ENCODE results near the gene GRIN2C.

The GRIN2C gene

GRCh38 chr17:74863420-74864296 lies 4.0 kb upstream of the GRIN2C start:
- DNase-seq (no peak), ATAC-seq (replicated peaks) (no peak)
- H3K27ac Mint-ChIP-seq = no peak overlapping the region
- peaks cover 23 to 29% of the 10 kb centered on the region in 2 donors for H3K4me1 Mint-ChIP-seq
- H3K36me3 Mint-ChIP-seq = peaks cover 5 to 9% of the 10 kb centered on the region in 2 donors
- H3K9me3 Mint-ChIP-seq = no peaks in the 10 kb centered on the region
- peaks cover 34 to 51% of the 10 kb centered on the region in 2 donors for H3K27me3 Mint-ChIP-seq
- no peak overlapping the region for H3K4me3 Mint-ChIP-seq

- Mint-ChIP-seq H3K27ac (no peak overlapping the region), H3K4me1 (peaks cover 23 to 29% of the 10 kb centered on the region in 2 donors), H3K4me3 (no peak overlapping the region), H3K27me3 (peaks cover 40 to 57% of the 10 kb centered on the region in 2 donors), H3K36me3 (peaks cover 5 to 10% of the 10 kb centered on the region in 2 donors), H3K9me3 (no peaks in the 10 kb centered on the region)
- ATAC-seq (replicated peaks) (no peak), DNase-seq (no peak)
Measured at GRCh38 chr17:74862919-74863318, 3.2 kb upstream of the GRIN2C start.

GRCh38 chr17:74862108-74862901 lies 2.6 kb upstream of the GRIN2C start:
- peak overlapping the region; percentile 56 to 61 for H3K4me3 Mint-ChIP-seq
- ATAC-seq (replicated peaks) (peak; percentile 46 to 67), DNase-seq (peak; percentile 51)
- peaks cover 23 to 29% of the 10 kb centered on the region in 2 donors for H3K4me1 Mint-ChIP-seq
- H3K9me3 Mint-ChIP-seq = no peaks in the 10 kb centered on the region
- peaks cover 46 to 64% of the 10 kb centered on the region in 2 donors for H3K27me3 Mint-ChIP-seq
- H3K36me3 Mint-ChIP-seq = peaks cover 5 to 10% of the 10 kb centered on the region in 2 donors
- H3K27ac Mint-ChIP-seq = peak overlapping the region; percentile 47

DNA sequence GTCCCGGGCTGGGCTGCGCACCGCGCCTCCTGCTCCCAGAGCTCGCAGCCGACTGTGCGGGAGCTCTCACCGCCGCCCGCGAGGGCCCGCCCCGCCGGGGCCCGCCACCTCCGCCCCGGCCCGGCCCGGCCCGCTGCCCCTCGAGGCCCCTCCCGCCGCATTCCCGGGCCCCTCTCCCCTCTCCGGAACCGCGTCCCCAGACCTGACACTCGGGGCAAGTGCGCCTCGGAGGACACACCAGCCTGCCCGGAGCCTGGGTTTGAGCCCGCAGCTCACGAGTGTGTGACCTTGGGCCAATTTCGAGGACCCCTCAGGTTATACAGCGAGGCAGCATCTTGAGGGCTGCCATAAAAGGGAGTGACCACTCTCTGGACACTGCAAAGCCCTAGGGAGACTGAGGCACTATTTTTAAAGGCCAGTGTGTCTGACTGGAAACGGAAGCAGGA lies 2.0 kb upstream of the GRIN2C start:
- Mint-ChIP-seq H3K36me3 (peaks cover 5 to 9% of the 10 kb centered on the region in 2 donors), H3K9me3 (no peaks in the 10 kb centered on the region), H3K4me1 (peaks cover 23 to 34% of the 10 kb centered on the region in 2 donors), H3K4me3 (peak overlapping the region; percentile 56 to 61), H3K27me3 (peaks cover 53 to 70% of the 10 kb centered on the region in 2 donors), H3K27ac (no peak overlapping the region)
- ATAC-seq (replicated peaks) (peak in 1 of 2 donors; percentile 10), DNase-seq (no peak)

GRCh38 chr17:74860872-74861661 lies 1.4 kb upstream of the GRIN2C start:
- Mint-ChIP-seq H3K36me3 (peaks cover 5 to 8% of the 10 kb centered on the region in 2 donors), H3K4me1 (peaks cover 23 to 34% of the 10 kb centered on the region in 2 donors), H3K4me3 (peak overlapping the region; percentile 71 to 77), H3K9me3 (no peaks in the 10 kb centered on the region), H3K27me3 (peaks cover 59 to 76% of the 10 kb centered on the region in 2 donors), H3K27ac (no peak overlapping the region)
- DNase-seq = no peak
- ATAC-seq (replicated peaks) = no peak

DNA sequence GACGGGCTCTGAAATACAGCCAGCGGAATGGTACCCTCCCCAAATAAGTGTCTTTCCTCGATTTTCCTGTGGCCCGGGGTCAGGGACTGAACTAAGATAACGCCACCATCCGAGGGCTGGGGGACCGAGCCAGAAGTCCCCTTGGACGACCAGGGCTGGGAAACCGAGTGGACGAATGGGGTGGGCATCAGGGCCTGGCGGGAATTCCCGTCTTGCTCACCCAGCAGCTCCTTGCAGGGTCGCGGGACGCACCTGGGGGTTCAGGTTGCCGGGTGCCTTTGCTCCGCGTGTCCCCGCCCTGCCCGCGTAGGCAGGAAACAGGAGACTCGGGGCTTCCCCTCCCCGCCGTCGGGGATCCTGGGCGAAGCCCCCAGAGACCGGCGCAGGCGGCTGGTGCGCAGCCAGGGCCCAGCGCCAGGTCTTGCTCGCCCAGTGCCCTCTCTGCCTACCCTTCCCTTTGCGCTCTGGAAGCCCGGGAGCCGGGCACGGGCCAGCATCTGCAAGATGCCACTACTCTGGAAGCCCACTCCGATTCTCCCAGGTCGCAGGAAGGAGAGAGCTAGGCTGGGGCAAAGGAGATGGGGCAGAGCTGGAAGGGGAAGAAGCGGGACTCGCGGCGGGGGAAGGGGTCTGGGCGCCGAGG lies 665 bp upstream of the GRIN2C start:
- H3K36me3 Mint-ChIP-seq = peaks cover 5 to 8% of the 10 kb centered on the region in 2 donors
- ATAC-seq (replicated peaks) (peak; percentile 45 to 53), DNase-seq (peak; percentile 42)
- peak overlapping the region; percentile 81 for H3K27ac Mint-ChIP-seq
- peaks cover 66 to 83% of the 10 kb centered on the region in 2 donors for H3K27me3 Mint-ChIP-seq
- H3K4me3 Mint-ChIP-seq = peak overlapping the region; percentile 75 to 77
- peaks cover 19 to 34% of the 10 kb centered on the region in 2 donors for H3K4me1 Mint-ChIP-seq
- H3K9me3 Mint-ChIP-seq = no peaks in the 10 kb centered on the region

GRCh38 chr17:74858672-74859458 lies 820 bp downstream of the GRIN2C start:
- Mint-ChIP-seq H3K4me3 (peak overlapping the region; percentile 41 to 47), H3K27ac (no peak overlapping the region), H3K27me3 (peaks cover 81 to 93% of the 10 kb centered on the region in 2 donors), H3K36me3 (peaks cover 0 to 2% of the 10 kb centered on the region in 2 donors), H3K9me3 (no peaks in the 10 kb centered on the region), H3K4me1 (peaks cover 13 to 26% of the 10 kb centered on the region in 2 donors)
- no peak for ATAC-seq (replicated peaks)
- DNase-seq = no peak

- Mint-ChIP-seq H3K4me1 (peaks cover 13 to 33% of the 10 kb centered on the region in 2 donors), H3K27me3 (peaks cover 85 to 89% of the 10 kb centered on the region in 2 donors), H3K36me3 (peaks cover 0 to 2% of the 10 kb centered on the region in 2 donors), H3K4me3 (no peak overlapping the region), H3K27ac (no peak overlapping the region), H3K9me3 (no peaks in the 10 kb centered on the region)
- DNase-seq = no peak
- ATAC-seq (replicated peaks) = no peak
Measured at GRCh38 chr17:74857191-74857590, 2.5 kb downstream of the GRIN2C start.

GRCh38 chr17:74856112-74856511 lies 3.6 kb downstream of the GRIN2C start:
- no peak overlapping the region for H3K4me3 Mint-ChIP-seq

DNA sequence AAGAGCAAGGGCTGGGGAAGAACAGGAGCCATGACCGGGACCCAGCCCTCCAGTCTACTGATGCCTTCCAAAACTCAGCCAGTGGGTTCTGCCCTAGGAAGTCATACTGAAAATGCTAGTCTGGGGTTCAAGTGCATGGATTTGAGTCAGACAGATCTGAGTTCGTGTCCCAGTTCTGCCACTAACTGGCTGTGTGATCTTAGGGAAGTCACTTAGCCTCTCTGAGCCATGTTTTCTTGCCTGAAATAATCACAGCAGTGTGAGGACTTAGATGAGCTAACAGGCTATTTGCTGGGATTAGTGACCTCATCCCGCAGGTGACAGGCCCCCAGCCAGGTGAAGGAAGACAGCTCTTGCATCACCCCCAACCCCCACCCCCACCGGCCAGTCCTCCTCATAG lies 4.4 kb downstream of the GRIN2C start:
- peaks cover 4 to 17% of the 10 kb centered on the region in 2 donors for H3K4me1 Mint-ChIP-seq

More at GRCh38 chr17:74856112-74856511, 3.6 kb downstream of the GRIN2C start:
- no peak for DNase-seq
- Mint-ChIP-seq H3K27ac (no peak overlapping the region), H3K9me3 (no peaks in the 10 kb centered on the region), H3K36me3 (peaks cover 0 to 2% of the 10 kb centered on the region in 2 donors), H3K4me1 (peaks cover 9 to 25% of the 10 kb centered on the region in 2 donors), H3K27me3 (peaks cover 83 to 88% of the 10 kb centered on the region in 2 donors)
- ATAC-seq (replicated peaks) = no peak

DNA sequence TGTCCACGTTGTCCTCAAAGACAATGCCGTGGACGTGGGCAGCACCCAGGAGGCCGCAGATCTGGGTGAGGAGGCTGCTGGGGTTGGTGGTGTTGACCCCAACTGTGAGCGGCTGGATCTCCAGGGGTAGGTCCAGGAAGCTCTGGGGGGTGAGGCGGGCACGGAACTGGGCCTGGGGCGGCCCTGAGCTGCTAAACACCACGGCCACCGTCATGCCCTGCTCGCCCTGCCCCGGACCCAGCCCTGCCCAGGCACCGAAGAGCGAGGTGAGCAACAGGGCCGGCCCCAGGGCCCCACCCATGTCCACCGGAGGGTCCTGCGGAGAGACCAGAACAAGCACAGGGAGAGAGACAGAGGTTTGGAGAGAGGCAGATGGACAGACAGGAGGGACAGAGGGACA lies 4.9 kb downstream of the GRIN2C start:
- no peak overlapping the region for H3K4me3 Mint-ChIP-seq
- H3K27me3 Mint-ChIP-seq = peaks cover 83 to 88% of the 10 kb centered on the region in 2 donors
- H3K4me1 Mint-ChIP-seq = peaks cover 4 to 13% of the 10 kb centered on the region in 2 donors
- no peak overlapping the region for H3K27ac Mint-ChIP-seq
- DNase-seq (no peak), ATAC-seq (replicated peaks) (no peak)
- H3K36me3 Mint-ChIP-seq = peaks cover 0 to 2% of the 10 kb centered on the region in 2 donors
- H3K9me3 Mint-ChIP-seq = no peaks in the 10 kb centered on the region

More for the DNA sequence above, 4.4 kb downstream of the GRIN2C start:
- H3K36me3 Mint-ChIP-seq = peaks cover 0 to 2% of the 10 kb centered on the region in 2 donors
- no peaks in the 10 kb centered on the region for H3K9me3 Mint-ChIP-seq
- peaks cover 83 to 88% of the 10 kb centered on the region in 2 donors for H3K27me3 Mint-ChIP-seq
- no peak for DNase-seq
- no peak for ATAC-seq (replicated peaks)
- no peak overlapping the region for H3K4me3 Mint-ChIP-seq
- no peak overlapping the region for H3K27ac Mint-ChIP-seq

- Mint-ChIP-seq H3K27me3 (peaks cover 85 to 90% of the 10 kb centered on the region in 2 donors), H3K4me3 (no peak overlapping the region), H3K4me1 (peaks cover 4 to 13% of the 10 kb centered on the region in 2 donors), H3K36me3 (peaks cover 0 to under 1% of the 10 kb centered on the region in 2 donors), H3K27ac (no peak overlapping the region), H3K9me3 (no peaks in the 10 kb centered on the region)
- ATAC-seq (replicated peaks) (no peak), DNase-seq (no peak)
Measured at GRCh38 chr17:74853669-74854068, 6.0 kb downstream of the GRIN2C start.
